WTC11 (cell line): ENCODE measurements around the gene TRIM38.

ENCODE experiments used
- CBFB ChIP-seq: sonication (generic); formaldehyde crosslinking; IDR thresholded peaks from 2 replicates; pipeline ENCODE4 v1.8.1; 2022; ENCODE audit warnings: mild to moderate bottlenecking, low read depth, missing genetic modification reagents
- CTCF ChIP-seq: fragments of 200-600 bp; IDR thresholded peaks from 2 replicates; pipeline ENCODE4 v1.8.0; 2022; ENCODE audit warnings: antibody characterized with exemption
- FOXP1 ChIP-seq: sonication (generic); formaldehyde crosslinking; IDR thresholded peaks from 2 replicates; pipeline ENCODE4 v1.8.0; 2022; ENCODE audit warnings: missing genetic modification reagents, mild to moderate bottlenecking, moderate library complexity, borderline replicate concordance
- HMGXB4 ChIP-seq: sonication (generic); formaldehyde crosslinking; IDR thresholded peaks from 2 replicates; pipeline ENCODE4 v1.8.1; 2023; ENCODE audit warnings: mild to moderate bottlenecking, moderate library complexity, missing genetic modification reagents
- JUN ChIP-seq: sonication (generic); formaldehyde crosslinking; IDR thresholded peaks from 2 replicates; pipeline ENCODE4 v1.8.0; 2023; ENCODE audit warnings: mild to moderate bottlenecking, missing genetic modification reagents
- MAX ChIP-seq: sonication (generic); formaldehyde crosslinking; IDR thresholded peaks from 2 replicates; pipeline ENCODE4 v1.8.0; 2022; ENCODE audit warnings: mild to moderate bottlenecking, missing genetic modification reagents
- SP1 ChIP-seq: sonication (generic); formaldehyde crosslinking; conservative IDR thresholded peaks from 2 replicates; pipeline ENCODE4 v1.8.1; 2022; ENCODE audit warnings: missing genetic modification reagents
- TCF7 ChIP-seq: sonication (generic); formaldehyde crosslinking; IDR thresholded peaks from 2 replicates; pipeline ENCODE4 v1.8.0; 2022; ENCODE audit warnings: mild to moderate bottlenecking, low read depth, missing genetic modification reagents, moderate library complexity
- USF2 ChIP-seq: sonication (generic); formaldehyde crosslinking; IDR thresholded peaks from 2 replicates; pipeline ENCODE4 v1.8.1; 2023; ENCODE audit warnings: mild to moderate bottlenecking, missing genetic modification reagents, moderate library complexity

GRCh38 chr6:25968769-25969168, 6.2 kb downstream of the TRIM38 start:
- TF ChIP-seq CTCF (no peak), MAX (CRISPR knock-in tag) (no peak), HMGXB4 (no peak), CBFB (CRISPR knock-in tag) (no peak), JUN (CRISPR knock-in tag) (no peak), FOXP1 (CRISPR knock-in tag) (no peak), USF2 (no peak), SP1 (no peak), TCF7 (CRISPR knock-in tag) (no peak)
